GM12878 (cell line): Measurements from ENCODE around the gene OR4F15. TPM values are rescaled to one million over a fixed set of nuclear protein-coding genes. Genes with fewer than 3 reads are reported as not detected.

Source experiments
- ATAC-seq: fragments of 200-7000 bp; cut with Tn5 transposase; 3 replicates; pipeline ENCODE4 v1.9.1; 2020; ENCODE audit warnings: mild to moderate bottlenecking, moderate library complexity
- BruUV-seq: library from RNA; stranded (reverse); fragments of 400-500 nt; replicated peaks from 2 replicates; lab custom pipeline; 2021; lab: Mats Ljungman, UMichigan
- CTCF ChIA-PET: fragments of 300-600 bp; sonication (Branson Sonifier 250); formaldehyde crosslinking; extraction: SDS; loops from one replicate; lab custom pipeline; 2021; ENCODE audit warnings: inconsistent platforms; lab: Yijun Ruan, JAX
- POLR2A ChIA-PET: fragments of 350-600 bp; formaldehyde crosslinking; extraction: SDS; loops from one replicate; lab custom pipeline; 2021; ENCODE audit warnings: inconsistent platforms; lab: Charles Lee
- RAD21 ChIA-PET: fragments of 300-600 bp; sonication (Branson Sonifier 250); formaldehyde crosslinking; loops from one replicate; lab custom pipeline; 2023; ENCODE audit warnings: antibody characterized with exemption; ENCODE audit not compliant: unreplicated experiment; lab: Charles Lee
- SMC1A ChIA-PET: fragments of 300-600 bp; sonication (Branson Sonifier 250); formaldehyde crosslinking; loops from one replicate; lab custom pipeline; 2023; ENCODE audit not compliant: unreplicated experiment, uncharacterized antibody; lab: Charles Lee
- DNase-seq: peaks from one replicate; pipeline ENCODE4 v3.0.0-alpha.2; 2011; ENCODE audit warnings: low read depth, low spot score
- FAIRE-seq: peaks from 3 replicates; lab custom pipeline; 2011; peaks lifted over from hg19 to GRCh38; lab: Jason Lieb, UNC
- H2AFZ ChIP-seq: 2 replicates; pipeline ENCODE4 v1.6.0; 2011; ENCODE audit warnings: low read depth, low read length, control low read depth; ENCODE audit not compliant: control insufficient read depth
- H3K27ac ChIP-seq: 2 replicates; pipeline ENCODE4 v1.5.1; 2011; ENCODE audit warnings: control low read depth; ENCODE audit not compliant: control insufficient read depth, insufficient read depth
- H3K27me3 ChIP-seq, 2 experiments: replicated peaks in 1 of 2; 2 replicates each; pipeline versions ENCODE4 v1.6.0 to v1.6.1; 2011; ENCODE audit warnings: low read length in 1 of 2; ENCODE audit not compliant: control insufficient read depth in 2 of 2, insufficient read depth in 2 of 2
- H3K36me3 ChIP-seq, 2 experiments: 2 replicates each; pipeline ENCODE4 v1.5.1; 2011; ENCODE audit warnings: low read length in 1 of 2; ENCODE audit not compliant: control insufficient read depth in 2 of 2, insufficient read depth in 2 of 2
- H3K4me1 ChIP-seq: 2 replicates; pipeline ENCODE4 v1.6.1; 2011; ENCODE audit warnings: mild to moderate bottlenecking, low read length, moderate library complexity, mixed read lengths; ENCODE audit not compliant: control insufficient read depth, insufficient read depth
- H3K4me2 ChIP-seq: 2 replicates; pipeline ENCODE4 v1.6.0; 2011; ENCODE audit warnings: control low read depth; ENCODE audit not compliant: control insufficient read depth, insufficient read depth
- H3K4me3 ChIP-seq: fragments of 200-600 bp; sonication (generic); 2 replicates; pipeline ENCODE4 v1.5.1; 2016
- H3K79me2 ChIP-seq: 2 replicates; pipeline ENCODE4 v1.6.0; 2011; ENCODE audit warnings: low read length; ENCODE audit not compliant: control insufficient read depth, insufficient read depth
- H3K9ac ChIP-seq: 2 replicates; pipeline ENCODE4 v1.8.0; 2011; ENCODE audit warnings: low read length, control low read depth, mixed read lengths; ENCODE audit not compliant: control insufficient read depth, insufficient read depth
- H3K9me3 ChIP-seq: replicated peaks from 3 replicates; pipeline ENCODE4 v1.5.1; 2011; ENCODE audit warnings: mild to moderate bottlenecking, low read length; ENCODE audit not compliant: control insufficient read depth, insufficient read depth
- H4K20me1 ChIP-seq: 2 replicates; pipeline ENCODE4 v1.6.0; 2011; ENCODE audit not compliant: control insufficient read depth, insufficient read depth
- ESRRA ChIP-seq: IDR thresholded peaks from 2 replicates; pipeline ENCODE4 v1.6.1; 2012; ENCODE audit warnings: mild to moderate bottlenecking, low read length, improper control_type of control experiment
- MEF2A ChIP-seq: IDR thresholded peaks from 2 replicates; pipeline ENCODE4 v1.6.1; 2011; ENCODE audit warnings: low read depth, mild to moderate bottlenecking, low read length, moderate library complexity; ENCODE audit not compliant: insufficient read depth
- RAD51 ChIP-seq: fragments of 450-650 bp; IDR thresholded peaks from 2 replicates; pipeline ENCODE4 v1.6.1; 2016; ENCODE audit warnings: moderate library complexity, mild to moderate bottlenecking, inconsistent platforms
- RBBP5 ChIP-seq: fragments of 200-600 bp; sonication (generic); conservative IDR thresholded peaks from 2 replicates; pipeline ENCODE4 v1.6.1; 2016
- TARDBP ChIP-seq: IDR thresholded peaks from 2 replicates; pipeline ENCODE4 v1.6.1; 2016; ENCODE audit warnings: borderline replicate concordance
- ZNF24 ChIP-seq: fragments of 450-650 bp; IDR thresholded peaks from 2 replicates; pipeline ENCODE4 v1.6.1; 2017; ENCODE audit warnings: antibody characterized with exemption, mild to moderate bottlenecking
- ZZZ3 ChIP-seq: IDR thresholded peaks from 2 replicates; pipeline ENCODE4 v1.6.1; 2011; ENCODE audit warnings: low read depth; ENCODE audit not compliant: control insufficient read depth, insufficient read length
- WGBS: methylation state at CpG from one replicate; pipeline ENCODE4 v1.1.6; 2016; ENCODE audit warnings: low lambda C conversion rate; ENCODE audit not compliant: insufficient replicate concordance, insufficient coverage; ENCODE audit errors: missing lambda C conversion rate; 5-methylcytosine and 5-hydroxymethylcytosine counted together
- in situ Hi-C: fragments of 300-500 bp; cut with MboI; formaldehyde crosslinking; loops from 9 replicates; pipeline ENCODE4 v1.14.3; 2018; ENCODE audit warnings: mixed read lengths
- intact Hi-C: fragments of 100-400 bp; cut with micrococcal nuclease; formaldehyde crosslinking; loops from one replicate; pipeline ENCODE4 v1.14.2; 2022; ENCODE audit not compliant: unreplicated experiment
- polyA plus RNA-seq, 11 experiments: library from polyadenylated mRNA; depleted of rRNA in 4 of 11; unstranded in 6 of 11; stranded (reverse) in 5 of 11; fragments of >200 nt; fragmentation: Nextera tagmentation in 4 of 11; fragmentation: Illumina TruSeq in 1 of 11; extraction: Ambion mirVana in 4 of 11; extraction: Trizol in 1 of 11; gene quantifications; 1 replicate in 1 of 11; 2 replicates in 10 of 11; pipeline versions ENCODE4 v1.2.1 to v1.2.3, GENCODE V29; 2011 to 2016; ENCODE audit warnings: inconsistent platforms in 2 of 11, missing spikeins in 2 of 11, low read depth in 1 of 11
- small RNA-seq: library from RNA; depleted of rRNA; stranded (forward); fragments of <200 nt; gene quantifications from one replicate; pipeline ENCODE3, GENCODE V24; 2014
- total RNA-seq, 4 experiments: library from RNA; depleted of rRNA in 3 of 4; stranded (reverse); fragments of >200 nt in 3 of 4; fragmentation: Illumina TruSeq in 1 of 4; extraction: Trizol in 1 of 4; gene quantifications; 2 replicates each; pipeline versions ENCODE4 v1.2.1 to v1.2.3, GENCODE V29; 2013 to 2021
- TF ChIP-seq, protein P1 (sequence below): IDR thresholded peaks from 2 replicates; pipeline ENCODE4 v1.6.1; 2011; ENCODE audit warnings: borderline replicate concordance, low read depth, mild to moderate bottlenecking, moderate library complexity, mixed read lengths, low read length; ENCODE audit not compliant: insufficient read depth; ENCODE audit errors: extremely low read length
- TF ChIP-seq, protein P2 (sequence below): fragments of 450-650 bp; IDR thresholded peaks from 2 replicates; pipeline ENCODE4 v1.6.1; 2017; ENCODE audit warnings: mild to moderate bottlenecking, low read depth, inconsistent platforms; ENCODE audit not compliant: poor library complexity, severe bottlenecking

OR4F15 gene
- total and polyA plus RNA-seq, 10 of the 15 experiments (the other 5 are each of a cell fraction or from before 2014, with no cell fraction given): not detected

DNA sequence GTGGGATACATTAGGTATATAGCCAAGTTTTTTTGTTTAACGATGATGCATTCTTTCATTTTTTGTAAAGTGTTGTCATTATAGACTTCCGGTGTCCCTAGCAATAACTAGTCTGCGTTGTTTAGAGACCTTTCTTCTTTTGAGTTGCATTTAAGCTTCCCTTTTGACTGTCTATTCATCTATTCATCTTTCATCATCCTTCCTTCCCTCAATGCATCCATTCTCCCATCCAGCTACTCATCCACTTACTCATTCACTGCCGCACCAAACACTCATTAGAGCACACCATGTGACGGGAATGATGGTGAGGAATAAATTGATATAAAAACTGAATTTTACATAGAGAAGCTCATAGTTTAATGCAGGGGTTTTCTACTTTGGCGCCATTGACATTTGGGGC lies 32.9 kb downstream of the OR4F15 start (continued):
- TF ChIP-seq TARDBP (no peak), RBBP5 (no peak), ZZZ3 (no peak), RAD51 (no peak), ESRRA (no peak)
- TF ChIP-seq, protein P1, sequence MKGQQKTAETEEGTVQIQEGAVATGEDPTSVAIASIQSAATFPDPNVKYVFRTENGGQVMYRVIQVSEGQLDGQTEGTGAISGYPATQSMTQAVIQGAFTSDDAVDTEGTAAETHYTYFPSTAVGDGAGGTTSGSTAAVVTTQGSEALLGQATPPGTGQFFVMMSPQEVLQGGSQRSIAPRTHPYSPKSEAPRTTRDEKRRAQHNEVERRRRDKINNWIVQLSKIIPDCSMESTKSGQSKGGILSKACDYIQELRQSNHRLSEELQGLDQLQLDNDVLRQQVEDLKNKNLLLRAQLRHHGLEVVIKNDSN: no peak

DNA sequence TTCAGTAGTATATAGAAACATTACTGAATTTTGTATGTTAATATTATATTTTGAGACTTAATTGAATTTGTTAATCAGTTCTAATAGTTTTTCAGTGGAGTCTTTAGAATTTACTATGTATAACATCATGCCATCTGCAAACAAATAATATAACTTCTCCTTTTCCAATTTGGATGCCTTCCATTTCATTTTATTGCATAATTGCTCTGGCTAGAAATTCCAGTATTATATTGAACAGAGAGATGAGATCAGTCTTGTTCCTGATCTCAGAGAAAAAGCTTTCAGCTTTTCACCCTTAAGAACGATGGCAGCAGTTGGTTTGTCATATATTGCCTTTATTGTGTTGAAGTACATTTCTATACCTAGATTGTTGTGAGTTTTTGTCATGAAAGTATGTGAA lies 40.4 kb downstream of the OR4F15 start:
- no peak for FAIRE-seq
- TF ChIP-seq ZNF24: no peak
- no peak for TF ChIP-seq MEF2A
- TF ChIP-seq, protein P2, sequence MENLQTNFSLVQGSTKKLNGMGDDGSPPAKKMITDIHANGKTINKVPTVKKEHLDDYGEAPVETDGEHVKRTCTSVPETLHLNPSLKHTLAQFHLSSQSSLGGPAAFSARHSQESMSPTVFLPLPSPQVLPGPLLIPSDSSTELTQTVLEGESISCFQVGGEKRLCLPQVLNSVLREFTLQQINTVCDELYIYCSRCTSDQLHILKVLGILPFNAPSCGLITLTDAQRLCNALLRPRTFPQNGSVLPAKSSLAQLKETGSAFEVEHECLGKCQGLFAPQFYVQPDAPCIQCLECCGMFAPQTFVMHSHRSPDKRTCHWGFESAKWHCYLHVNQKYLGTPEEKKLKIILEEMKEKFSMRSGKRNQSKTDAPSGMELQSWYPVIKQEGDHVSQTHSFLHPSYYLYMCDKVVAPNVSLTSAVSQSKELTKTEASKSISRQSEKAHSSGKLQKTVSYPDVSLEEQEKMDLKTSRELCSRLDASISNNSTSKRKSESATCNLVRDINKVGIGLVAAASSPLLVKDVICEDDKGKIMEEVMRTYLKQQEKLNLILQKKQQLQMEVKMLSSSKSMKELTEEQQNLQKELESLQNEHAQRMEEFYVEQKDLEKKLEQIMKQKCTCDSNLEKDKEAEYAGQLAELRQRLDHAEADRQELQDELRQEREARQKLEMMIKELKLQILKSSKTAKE: no peak

More for the DNA sequence above, 40.4 kb downstream of the OR4F15 start:
- H3K4me1 ChIP-seq: no peaks in the 10 kb centered on the region
- ChIA-PET CTCF (no interaction called here), RAD21 (no interaction called here), POLR2A (no interaction called here), SMC1A (no interaction called here)
- in situ Hi-C loops (no loop called here), intact Hi-C loops (no loop called here)
- H3K27me3 ChIP-seq: no peaks in the 10 kb centered on the region; a peak in 1 of 4 replicates
- no peaks in the 10 kb centered on the region for H3K79me2 ChIP-seq
- H3K4me3 ChIP-seq: no peak overlapping the region
- DNase-seq (no peak), ATAC-seq (no peak)
- no peak overlapping the region for H3K27ac ChIP-seq
- WGBS: 0% methylated on average over 1 of the region's 1 CpG
- no peaks in the 10 kb centered on the region for H3K36me3 ChIP-seq
- no peak overlapping the region for H3K9ac ChIP-seq
- no peak overlapping the region for H3K4me2 ChIP-seq
- H3K9me3 ChIP-seq: no peaks in the 10 kb centered on the region
- no peak overlapping the region for H2AFZ ChIP-seq
- no peaks in the 10 kb centered on the region for H4K20me1 ChIP-seq
- BruUV-seq: no TSS peak

Small RNA genes lying within 50 kb of the gene (small RNA-seq; reads per million reads assigned to genes)
- gene RN7SL209P: not detected

Other genes with a start within 250 kb of the OR4F15 start
- gene TM2D3, start 159.8 kb upstream of the OR4F15 start, total RNA-seq (2014; rRNA removed): 41.2 and 42.6 TPM in 2 replicates
- 32.1 and 32.4 TPM in 2 replicates for gene TM2D3, start 159.8 kb upstream of the OR4F15 start, total RNA-seq (2014; rRNA removed; fragmentation: Illumina TruSeq; extraction: Trizol)
- 27.9 and 28.7 TPM in 2 replicates for gene TM2D3, start 159.8 kb upstream of the OR4F15 start, total RNA-seq (2021)
- 84.5 and 86.3 TPM in 2 replicates for gene TM2D3, start 159.8 kb upstream of the OR4F15 start, polyA plus RNA-seq (2011; rRNA removed)
- 24.9 and 28.3 TPM in 2 replicates for gene TM2D3, start 159.8 kb upstream of the OR4F15 start, polyA plus RNA-seq (2014; fragmentation: Illumina TruSeq; extraction: Trizol)
- gene TM2D3, start 159.8 kb upstream of the OR4F15 start, polyA plus RNA-seq (2014; fragmentation: Nextera tagmentation; extraction: Ambion mirVana): 10 to 100 TPM; 48.7 to 71.8 TPM
- gene TM2D3, start 159.8 kb upstream of the OR4F15 start, polyA plus RNA-seq (2014; rRNA removed): 28.1 and 30.0 TPM in 2 replicates
- 10 to 100 TPM; 52.4 to 53.5 TPM for gene TM2D3, start 159.8 kb upstream of the OR4F15 start, polyA plus RNA-seq (2016; fragmentation: Nextera tagmentation; extraction: Ambion mirVana)
- 6.9 and 10.4 TPM in 2 replicates for gene TARS3, start 87.7 kb upstream of the OR4F15 start, total RNA-seq (2014; rRNA removed)
- 7.8 and 10.7 TPM in 2 replicates for gene TARS3, start 87.7 kb upstream of the OR4F15 start, total RNA-seq (2014; rRNA removed; fragmentation: Illumina TruSeq; extraction: Trizol)
- 4.1 and 5.1 TPM in 2 replicates for gene TARS3, start 87.7 kb upstream of the OR4F15 start, total RNA-seq (2021)
- 5.8 and 7.8 TPM in 2 replicates for gene TARS3, start 87.7 kb upstream of the OR4F15 start, polyA plus RNA-seq (2011; rRNA removed)
- 6.1 and 10.2 TPM in 2 replicates for gene TARS3, start 87.7 kb upstream of the OR4F15 start, polyA plus RNA-seq (2014; fragmentation: Illumina TruSeq; extraction: Trizol)
- gene TARS3, start 87.7 kb upstream of the OR4F15 start, polyA plus RNA-seq (2014; fragmentation: Nextera tagmentation; extraction: Ambion mirVana): 1 to 10 TPM; 1.4 to 2.2 TPM
- gene TARS3, start 87.7 kb upstream of the OR4F15 start, polyA plus RNA-seq (2014; rRNA removed): 4.4 and 4.8 TPM in 2 replicates
- 1 to 10 TPM; 4.8 to 5.5 TPM for gene TARS3, start 87.7 kb upstream of the OR4F15 start, polyA plus RNA-seq (2016; fragmentation: Nextera tagmentation; extraction: Ambion mirVana)
- gene OR4F6, start 8.7 kb upstream of the OR4F15 start, total RNA-seq (2014; rRNA removed): not detected in 2 replicates
- gene OR4F6, start 8.7 kb upstream of the OR4F15 start, total RNA-seq (2014; rRNA removed; fragmentation: Illumina TruSeq; extraction: Trizol): not detected in 2 replicates
- not detected in 2 replicates for gene OR4F6, start 8.7 kb upstream of the OR4F15 start, total RNA-seq (2021)
- gene OR4F6, start 8.7 kb upstream of the OR4F15 start, polyA plus RNA-seq (2011; rRNA removed): not detected in 2 replicates
- gene OR4F6, start 8.7 kb upstream of the OR4F15 start, polyA plus RNA-seq (2014; fragmentation: Illumina TruSeq; extraction: Trizol): not detected in 2 replicates
- gene OR4F6, start 8.7 kb upstream of the OR4F15 start, polyA plus RNA-seq (2014; fragmentation: Nextera tagmentation; extraction: Ambion mirVana): not detected
- gene OR4F6, start 8.7 kb upstream of the OR4F15 start, polyA plus RNA-seq (2014; rRNA removed): not detected in 2 replicates
- gene OR4F6, start 8.7 kb upstream of the OR4F15 start, polyA plus RNA-seq (2016; fragmentation: Nextera tagmentation; extraction: Ambion mirVana): not detected